Thoracic aorta (tissue), 2 donors: ENCODE results near the gene NRP1. TPM values are rescaled to one million over a fixed set of nuclear protein-coding genes. Genes with fewer than 3 reads are reported as not detected.

Experiments
- ATAC-seq: fragments of 150-250 bp; one replicate; pipeline ENCODE4 v1.8.0; 2017; ENCODE audit warnings: low read depth; ENCODE audit not compliant: insufficient number of reproducible peaks, low FRiP score
- DNase-seq: peaks from one replicate; pipeline ENCODE4 v3.0.0-alpha.2; 2020; ENCODE audit warnings: low spot score
- H3K27ac ChIP-seq, 2 donors: fragments of 200-600 bp; sonication (generic); 1 replicate in 1 of 2; 2 replicates in 1 of 2; pipeline ENCODE4 v1.5.1; 2016; ENCODE audit warnings: mild to moderate bottlenecking in 2 of 2, moderate library complexity in 2 of 2
- H3K27me3 ChIP-seq: fragments of 200-600 bp; sonication (generic); replicated peaks from 2 replicates; pipeline ENCODE4 v1.6.0; 2016; ENCODE audit warnings: mild to moderate bottlenecking; ENCODE audit not compliant: insufficient read depth
- H3K36me3 ChIP-seq: fragments of 200-600 bp; sonication (generic); one replicate; pipeline ENCODE4 v1.5.1; 2016
- H3K4me1 ChIP-seq, 2 donors: fragments of 200-600 bp; sonication (generic); 1 replicate in 1 of 2; 2 replicates in 1 of 2; pipeline versions ENCODE4 v1.5.1 to v1.6.0; 2016; ENCODE audit warnings: low read depth in 2 of 2, mild to moderate bottlenecking in 1 of 2; ENCODE audit not compliant: control insufficient read depth in 1 of 2
- H3K4me3 ChIP-seq: fragments of 200-600 bp; sonication (generic); 2 replicates; pipeline ENCODE4 v1.5.1; 2016; ENCODE audit warnings: mild to moderate bottlenecking
- H3K9me3 ChIP-seq: fragments of 200-600 bp; sonication (generic); 2 replicates; pipeline ENCODE4 v1.5.1; 2016
- total RNA-seq, 2 donors: library from RNA; depleted of rRNA; stranded (reverse); fragments of >200 nt; gene quantifications; one replicate each; pipeline versions ENCODE4 v1.1.0 to v1.2.3, GENCODE V29; 2016
- TF ChIP-seq, protein P1 (sequence below): fragments of 200-600 bp; sonication (generic); IDR thresholded peaks from one replicate; pipeline ENCODE4 v1.5.1; 2019; ENCODE audit warnings: antibody characterized with exemption

Gene NRP1
- total RNA-seq, 2 donors from 2014 or later, result 66.9 to 117 TPM

DNA sequence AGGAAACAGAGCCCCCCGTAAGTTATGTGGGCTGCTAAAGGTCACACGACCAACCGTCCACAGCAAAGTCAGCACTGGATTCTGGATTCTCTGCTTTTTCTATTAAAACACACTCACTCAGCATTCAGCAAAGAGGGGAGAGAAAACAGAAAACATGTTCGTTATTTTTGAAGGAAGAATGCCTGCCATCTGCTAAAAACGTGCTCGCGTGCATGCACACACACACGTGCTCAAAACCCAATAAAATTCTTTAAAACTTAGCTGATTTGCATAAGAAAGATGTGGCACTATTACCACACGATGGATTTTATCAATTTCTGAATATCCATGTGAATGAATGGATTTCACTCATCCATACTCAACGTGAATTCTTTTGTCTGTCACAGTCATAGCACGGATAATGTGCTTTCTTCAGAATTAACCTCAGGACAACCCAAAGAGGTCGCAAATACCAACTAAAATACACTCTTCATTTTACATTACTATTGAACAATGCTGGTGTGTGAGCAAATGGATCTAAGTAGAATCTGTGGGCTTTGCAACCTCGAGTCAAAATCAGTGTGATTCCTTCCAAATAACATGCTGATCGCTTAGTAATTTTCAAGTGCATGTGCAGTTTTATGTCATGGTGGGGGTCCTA is 40.8 kb downstream of the NRP1 start:
- ATAC-seq, result no peak
- H3K36me3 ChIP-seq, result no peaks in the 10 kb centered on the region
- H3K4me3 ChIP-seq, result peak overlapping the region; percentile 19
- DNase-seq, result no peak
- H3K4me1 ChIP-seq, result peaks cover 23 to 87% of the 10 kb centered on the region in 2 donors
- no peaks in the 10 kb centered on the region for H3K9me3 ChIP-seq
- peak overlapping the region in 1 of 2 donors; percentile 51 for H3K27ac ChIP-seq
- TF ChIP-seq, protein P1, sequence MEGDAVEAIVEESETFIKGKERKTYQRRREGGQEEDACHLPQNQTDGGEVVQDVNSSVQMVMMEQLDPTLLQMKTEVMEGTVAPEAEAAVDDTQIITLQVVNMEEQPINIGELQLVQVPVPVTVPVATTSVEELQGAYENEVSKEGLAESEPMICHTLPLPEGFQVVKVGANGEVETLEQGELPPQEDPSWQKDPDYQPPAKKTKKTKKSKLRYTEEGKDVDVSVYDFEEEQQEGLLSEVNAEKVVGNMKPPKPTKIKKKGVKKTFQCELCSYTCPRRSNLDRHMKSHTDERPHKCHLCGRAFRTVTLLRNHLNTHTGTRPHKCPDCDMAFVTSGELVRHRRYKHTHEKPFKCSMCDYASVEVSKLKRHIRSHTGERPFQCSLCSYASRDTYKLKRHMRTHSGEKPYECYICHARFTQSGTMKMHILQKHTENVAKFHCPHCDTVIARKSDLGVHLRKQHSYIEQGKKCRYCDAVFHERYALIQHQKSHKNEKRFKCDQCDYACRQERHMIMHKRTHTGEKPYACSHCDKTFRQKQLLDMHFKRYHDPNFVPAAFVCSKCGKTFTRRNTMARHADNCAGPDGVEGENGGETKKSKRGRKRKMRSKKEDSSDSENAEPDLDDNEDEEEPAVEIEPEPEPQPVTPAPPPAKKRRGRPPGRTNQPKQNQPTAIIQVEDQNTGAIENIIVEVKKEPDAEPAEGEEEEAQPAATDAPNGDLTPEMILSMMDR, result no peak
- H3K27me3 ChIP-seq, result no peaks in the 10 kb centered on the region

DNA sequence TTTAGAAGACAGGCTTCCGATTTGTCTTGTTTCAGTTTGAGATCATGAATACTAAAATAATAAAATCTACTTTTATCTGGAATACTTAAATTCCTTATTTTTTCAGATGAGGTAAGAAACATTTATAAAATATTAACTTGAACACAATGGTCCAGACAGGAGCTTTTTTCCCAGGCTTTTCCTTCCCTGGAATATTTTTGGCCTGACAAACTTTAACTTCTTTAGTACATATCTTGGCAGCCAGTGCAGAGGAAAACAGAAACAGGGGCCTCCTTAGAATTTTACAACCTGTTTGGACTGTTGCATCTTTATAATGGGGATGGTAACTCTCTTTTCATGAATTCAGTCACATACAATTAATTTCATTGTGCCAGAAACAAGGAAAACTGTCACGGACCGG is 41.4 kb downstream of the NRP1 start:
- ATAC-seq (no peak), DNase-seq (no peak)
- Histone ChIP-seq H3K9me3 (no peaks in the 10 kb centered on the region), H3K4me3 (peak overlapping the region; percentile 19), H3K36me3 (no peaks in the 10 kb centered on the region), H3K4me1 (peaks cover 24 to 87% of the 10 kb centered on the region in 2 donors), H3K27me3 (no peaks in the 10 kb centered on the region), H3K27ac (peak overlapping the region; percentile 32 to 51)
- TF ChIP-seq, protein P1, result no peak

DNA sequence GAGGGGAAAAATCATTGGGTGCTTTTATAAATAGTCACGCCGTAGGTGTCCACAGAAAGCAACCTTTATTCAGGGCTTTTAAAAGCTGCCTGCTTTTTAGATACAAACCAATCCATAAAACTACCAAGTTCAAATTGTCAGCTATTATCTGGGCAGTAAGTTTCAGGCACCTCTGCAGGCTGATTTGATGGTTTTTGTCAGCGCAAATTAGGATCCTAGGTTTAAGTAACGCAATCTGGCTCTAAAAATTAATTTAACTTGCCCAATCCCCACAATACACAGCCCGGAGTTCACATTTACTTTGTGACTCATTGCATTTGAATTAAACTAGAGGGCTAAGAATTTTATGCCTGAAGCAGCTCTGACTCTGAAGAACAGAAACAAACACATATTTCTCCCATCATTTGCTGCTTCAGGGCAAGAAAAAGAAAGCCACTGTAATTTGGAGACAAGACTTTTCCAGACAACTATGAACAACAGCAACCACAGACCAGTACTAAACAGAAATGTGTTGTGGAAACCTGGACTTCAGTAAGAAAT is 43.3 kb downstream of the NRP1 start:
- Histone ChIP-seq H3K36me3 (no peaks in the 10 kb centered on the region), H3K4me3 (peak overlapping the region; percentile 21), H3K4me1 (peaks cover 34 to 87% of the 10 kb centered on the region in 2 donors), H3K27me3 (no peaks in the 10 kb centered on the region), H3K9me3 (no peaks in the 10 kb centered on the region), H3K27ac (peak overlapping the region; percentile 0 to 51)
- no peak for ATAC-seq
- TF ChIP-seq, protein P1, result no peak
- no peak for DNase-seq

DNA sequence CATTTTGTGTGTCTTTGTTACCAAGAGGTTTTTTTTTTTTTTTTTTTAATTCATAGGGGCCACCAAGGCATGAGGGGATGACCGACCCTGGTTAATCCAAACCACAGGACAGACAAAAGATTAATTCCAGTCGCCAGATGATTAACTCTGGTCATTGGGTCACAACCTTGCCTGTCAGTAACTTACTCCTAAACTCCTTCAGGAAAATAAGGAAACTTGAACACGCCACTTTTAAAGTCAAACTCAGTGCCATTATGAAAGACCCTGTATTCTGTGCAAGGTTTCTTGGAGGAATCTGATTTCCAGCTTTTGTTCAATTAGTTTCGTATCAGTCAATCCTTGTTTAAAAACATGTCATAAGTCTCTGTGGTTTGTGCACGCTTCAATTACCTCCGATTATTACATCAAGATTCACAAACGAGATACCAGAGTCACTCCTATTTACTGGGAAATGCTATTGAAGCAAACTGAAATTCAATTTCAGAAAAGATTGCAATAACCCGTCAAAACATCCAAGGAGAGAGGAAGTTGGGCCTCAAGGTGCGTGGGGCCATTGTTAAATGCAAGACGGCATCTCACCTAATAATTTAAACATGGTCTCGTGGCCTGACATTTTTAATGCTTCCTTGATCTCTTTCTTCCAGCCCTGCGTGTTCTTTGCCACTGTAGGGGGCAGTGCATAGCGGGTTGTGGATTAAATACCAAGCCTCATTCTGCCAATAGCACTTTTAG is 44.0 kb downstream of the NRP1 start:
- Histone ChIP-seq H3K4me3 (peak overlapping the region; percentile 21), H3K36me3 (no peaks in the 10 kb centered on the region), H3K4me1 (peaks cover 38 to 87% of the 10 kb centered on the region in 2 donors), H3K27ac (peak overlapping the region; percentile 0 to 51), H3K27me3 (no peaks in the 10 kb centered on the region), H3K9me3 (no peaks in the 10 kb centered on the region)
- TF ChIP-seq, protein P1, result no peak
- ATAC-seq, result no peak
- no peak for DNase-seq

DNA sequence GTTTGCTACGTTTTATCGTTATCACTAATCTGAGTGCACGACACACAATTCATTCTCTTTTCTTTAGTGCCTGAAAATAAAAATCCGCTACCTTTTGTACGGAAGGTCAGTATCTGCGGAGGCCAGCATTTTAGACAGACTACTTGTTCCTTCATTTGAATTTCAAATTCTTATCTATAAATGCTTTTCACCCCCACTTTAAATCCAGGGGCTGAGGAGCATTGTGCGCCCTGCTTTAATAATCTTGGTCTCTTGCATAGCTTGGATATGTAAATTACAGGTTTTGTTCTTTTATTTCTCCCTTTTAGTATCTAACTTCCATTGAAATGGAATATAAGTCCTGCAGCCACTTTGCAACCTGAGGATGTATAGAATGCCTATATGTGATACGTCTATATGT is 44.7 kb downstream of the NRP1 start:
- Histone ChIP-seq H3K9me3 (no peaks in the 10 kb centered on the region), H3K36me3 (no peaks in the 10 kb centered on the region), H3K4me1 (peaks cover 38 to 89% of the 10 kb centered on the region in 2 donors), H3K27me3 (no peaks in the 10 kb centered on the region), H3K27ac (no peak overlapping the region), H3K4me3 (no peak overlapping the region)
- DNase-seq, result no peak
- no peak for ATAC-seq
- TF ChIP-seq, protein P1, result no peak
